ENCODE measurements around the gene PNLDC1.
"Not testable (repeated sequence)": the region's sequence is repeated elsewhere in the genome, so short reads cannot be mapped to it uniquely, and the experiment has no call there.

The PNLDC1 gene

DNA sequence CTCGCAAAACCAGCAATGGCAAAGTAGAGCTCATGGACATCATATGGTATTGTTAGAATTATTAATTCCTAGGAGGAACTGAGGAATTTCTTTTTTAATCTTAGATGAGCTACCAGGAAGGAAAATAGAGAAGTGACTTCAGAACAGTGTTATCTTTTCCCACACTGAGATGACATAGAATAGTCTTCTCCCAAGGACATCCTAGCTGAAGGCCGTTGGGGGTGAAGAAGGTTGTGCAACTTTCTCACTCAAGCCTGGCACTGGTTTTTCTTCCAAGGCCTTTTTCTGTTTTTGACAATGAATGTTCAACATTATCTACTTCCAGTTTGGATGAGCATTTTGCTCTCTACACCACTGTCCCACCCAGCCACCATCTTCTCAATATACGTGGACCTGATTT is 54.9 kb downstream of the PNLDC1 start:
- DNase-seq: no peak

DNA sequence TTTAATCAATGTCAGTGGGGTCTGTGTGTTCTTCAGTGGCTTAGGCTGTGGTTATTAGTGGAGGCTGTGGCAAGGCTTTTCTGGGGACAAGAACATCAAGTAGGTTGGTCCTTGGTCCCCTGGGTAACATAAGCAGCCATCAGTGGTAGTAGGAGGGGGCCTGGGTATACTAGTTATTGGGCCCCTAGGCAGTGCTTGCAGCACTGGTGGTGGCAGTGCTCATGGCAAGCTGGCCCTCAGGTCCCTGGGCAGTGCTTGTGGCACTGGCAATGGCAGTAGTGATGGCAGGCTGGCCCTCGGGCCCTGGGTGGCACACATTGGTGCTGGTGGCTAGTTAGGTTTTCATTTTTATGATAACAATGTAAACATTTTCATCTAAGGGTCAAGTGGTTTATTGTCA is 58.2 kb downstream of the PNLDC1 start:
- DNase-seq: no peak

DNA sequence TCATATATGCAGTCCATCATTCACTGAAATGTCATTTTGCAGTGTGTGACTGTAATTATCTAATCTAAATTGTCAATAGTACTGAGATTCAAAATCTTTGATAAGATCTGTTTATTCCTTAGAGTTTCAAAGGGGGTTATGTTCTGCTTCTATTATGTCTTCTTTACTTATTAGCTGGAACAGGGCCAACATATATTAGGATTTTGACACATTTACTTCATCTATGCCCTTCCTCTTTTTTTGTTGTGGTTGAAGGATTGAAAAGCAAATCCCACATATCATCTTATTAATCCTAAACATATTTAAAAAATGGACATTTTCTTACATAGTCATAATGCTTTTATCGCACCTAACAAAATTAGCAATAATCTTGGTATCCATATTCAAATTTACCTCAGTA is 60.4 kb downstream of the PNLDC1 start:
- no peak for DNase-seq

DNA sequence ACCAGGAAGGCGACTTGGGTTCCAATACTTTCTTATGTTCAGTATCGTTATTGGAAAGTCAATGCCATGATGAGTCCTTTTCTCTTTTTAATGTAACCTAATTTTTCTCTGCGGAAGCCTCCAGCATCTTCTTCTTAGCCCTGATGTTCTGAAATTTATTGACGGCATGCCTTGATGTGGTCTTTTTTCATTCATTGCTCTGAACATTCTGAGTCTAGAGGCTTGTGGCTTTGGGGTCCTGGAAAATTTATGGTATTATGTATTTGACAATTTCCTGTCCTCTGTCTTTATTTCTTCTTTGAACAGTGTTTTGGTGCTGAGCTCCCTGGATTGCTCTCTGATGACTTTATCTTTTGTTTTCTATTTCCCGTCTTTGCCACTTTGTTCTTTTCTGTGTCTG is 62.0 kb downstream of the PNLDC1 start:
- no peak for DNase-seq

DNA sequence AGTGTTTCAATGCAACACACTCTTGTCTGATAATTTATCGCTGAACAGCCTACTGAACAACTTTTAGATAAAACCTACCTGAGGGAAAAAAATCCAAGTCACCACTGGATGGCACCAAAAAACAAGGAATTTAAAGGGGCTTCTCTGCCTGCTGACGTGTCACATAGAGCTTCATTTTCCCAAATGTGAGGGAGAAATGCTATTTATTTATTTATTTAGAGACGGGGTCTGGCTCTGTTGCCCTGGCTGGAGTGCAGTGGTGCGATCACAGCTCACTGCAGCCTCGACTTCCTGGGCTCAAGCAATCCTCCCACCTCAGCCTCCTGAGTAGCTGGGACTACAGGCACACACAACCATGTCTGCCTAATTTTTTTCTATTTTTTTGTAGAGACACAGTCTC is 63.3 kb downstream of the PNLDC1 start:
- DNase-seq: not testable (repeated sequence)

DNA sequence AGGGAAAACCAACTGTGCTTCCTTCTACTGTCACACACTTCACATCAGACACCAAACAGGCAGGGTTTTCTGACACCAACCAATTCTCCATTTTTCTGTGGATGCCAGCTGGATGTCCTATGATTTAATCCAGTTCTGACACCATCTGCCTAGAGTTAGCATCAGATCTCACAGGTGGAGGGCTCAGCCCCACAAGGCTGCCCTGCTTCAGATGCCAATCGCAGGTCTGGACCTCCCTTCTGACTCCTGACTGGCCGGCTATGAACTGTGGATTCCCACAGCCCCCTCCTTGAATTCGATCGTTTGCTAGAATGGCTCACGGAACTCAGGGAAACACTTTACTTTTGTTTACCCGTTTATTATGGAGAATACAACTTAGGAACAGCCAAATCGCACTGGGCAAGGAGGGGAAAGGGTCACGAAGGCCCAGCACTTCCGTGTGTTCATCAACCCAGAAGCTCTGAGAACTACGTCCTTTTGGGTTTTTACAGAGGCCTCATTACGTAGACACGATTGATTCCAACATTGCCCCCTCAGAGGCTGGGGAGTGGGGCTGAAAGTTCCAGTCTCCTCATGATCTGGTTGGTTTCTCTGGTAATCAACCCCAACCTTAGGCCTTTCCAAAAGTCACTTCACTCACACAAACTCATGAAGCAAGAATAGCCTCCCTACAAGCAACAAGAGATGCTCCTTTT is 65.3 kb downstream of the PNLDC1 start:
- no peak for DNase-seq

DNA sequence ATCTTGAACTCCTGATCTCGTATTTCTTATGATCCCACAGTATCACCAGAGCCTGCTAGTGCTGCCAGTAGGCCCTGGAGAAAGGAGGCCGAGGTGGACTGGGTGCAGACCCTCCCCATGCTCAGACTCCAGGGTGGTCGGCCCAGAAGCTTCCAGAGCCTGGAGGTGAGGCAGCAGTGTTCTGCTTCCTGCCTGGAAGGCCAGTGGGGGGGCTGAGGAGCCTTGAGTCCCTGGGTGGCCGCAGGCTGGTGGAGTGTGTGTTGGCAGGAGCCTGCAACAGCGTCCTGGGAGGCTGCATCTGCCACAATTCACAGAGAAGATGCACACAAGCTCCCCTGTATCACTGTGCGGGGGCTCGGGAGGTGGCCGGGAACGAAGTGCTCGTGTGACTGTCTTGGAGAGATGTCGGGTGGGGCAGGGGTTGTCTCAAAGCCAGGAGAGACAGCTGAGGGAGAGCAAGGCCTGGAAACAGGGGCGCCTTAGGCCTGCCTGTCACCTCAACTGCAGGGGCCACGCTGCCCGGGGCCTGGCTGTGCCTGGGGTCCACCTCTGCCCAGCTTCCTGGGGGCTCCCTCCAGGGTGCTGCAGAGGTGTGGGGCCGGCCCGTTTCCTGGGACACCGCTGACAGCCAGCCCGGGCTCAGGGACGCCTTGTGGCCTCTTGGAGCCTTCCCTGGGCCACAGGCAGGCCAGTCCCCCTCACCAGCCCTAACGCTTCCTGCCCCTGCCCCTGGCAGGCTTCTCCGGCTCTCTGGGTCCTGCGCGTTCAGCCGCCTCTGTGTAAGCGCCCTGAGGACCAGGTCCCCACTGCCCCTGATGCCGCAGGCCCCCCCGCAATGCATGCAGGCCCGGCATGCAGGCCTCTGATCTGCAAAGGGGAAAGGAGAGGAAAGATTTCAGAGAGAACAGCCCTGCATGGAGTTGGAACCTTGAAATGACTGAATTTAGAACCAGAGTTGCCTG is 66.5 kb downstream of the PNLDC1 start:
- DNase-seq: no peak
